OCI-LY1 (cell line): ENCODE data around the gene PHLPP1.

Experiments
- H2AFZ ChIP-seq: fragments of 200-600 bp; sonication (generic), shearing (Covaris generic); 2 replicates; pipeline ENCODE4 v1.6.0; 2014; ENCODE audit warnings: antibody characterized with exemption, mild to moderate bottlenecking, low read length
- H3F3A ChIP-seq: fragments of 200-600 bp; sonication (generic), shearing (Covaris generic); 2 replicates; pipeline ENCODE4 v1.6.0; 2014; ENCODE audit warnings: mild to moderate bottlenecking, antibody characterized with exemption, low read length, moderate library complexity; ENCODE audit not compliant: insufficient read depth
- H3K27ac ChIP-seq: fragments of 200-600 bp; sonication (generic); 2 replicates; pipeline ENCODE4 v1.5.1; 2014; ENCODE audit warnings: low read length, mixed run types, mild to moderate bottlenecking, low read depth; ENCODE audit not compliant: poor library complexity, severe bottlenecking
- H3K27me3 ChIP-seq: fragments of 200-600 bp; sonication (generic); 2 replicates; pipeline ENCODE4 v1.6.0; 2014; ENCODE audit warnings: antibody characterized with exemption, mild to moderate bottlenecking, low read length, moderate library complexity; ENCODE audit not compliant: insufficient read depth
- H3K36me3 ChIP-seq: fragments of 200-600 bp; sonication (generic); 2 replicates; pipeline ENCODE4 v1.6.1; 2014; ENCODE audit warnings: mild to moderate bottlenecking, antibody characterized with exemption, low read length, moderate library complexity, mixed read lengths; ENCODE audit not compliant: insufficient read depth
- H3K4me1 ChIP-seq: fragments of 200-600 bp; sonication (generic); 2 replicates; pipeline ENCODE4 v1.5.1; 2014; ENCODE audit warnings: mild to moderate bottlenecking, low read length, moderate library complexity; ENCODE audit not compliant: insufficient read depth, severe bottlenecking
- H3K4me2 ChIP-seq: fragments of 200-600 bp; sonication (generic), shearing (Covaris generic); 2 replicates; pipeline ENCODE4 v1.6.1; 2014; ENCODE audit warnings: low read length
- H3K4me3 ChIP-seq: fragments of 200-600 bp; sonication (generic); 2 replicates; pipeline ENCODE4 v1.5.1; 2014; ENCODE audit warnings: low read length, low read depth, mild to moderate bottlenecking, mixed read lengths; ENCODE audit not compliant: poor library complexity, severe bottlenecking
- H3K79me2 ChIP-seq: fragments of 200-600 bp; shearing (Covaris generic); 2 replicates; pipeline ENCODE4 v1.6.1; 2016; ENCODE audit warnings: mixed run types, low read length, mixed read lengths; ENCODE audit not compliant: insufficient read depth
- H3K9ac ChIP-seq: fragments of 200-600 bp; sonication (generic), shearing (Covaris generic); 2 replicates; pipeline ENCODE4 v1.6.1; 2014; ENCODE audit warnings: mild to moderate bottlenecking, low read length, mixed read lengths
- H3K9me2 ChIP-seq: fragments of 200-600 bp; sonication (generic), shearing (Covaris generic); 2 replicates; pipeline ENCODE4 v1.6.1; 2014; ENCODE audit warnings: low read depth, mild to moderate bottlenecking, low read length, mixed read lengths
- H3K9me3 ChIP-seq: fragments of 200-600 bp; shearing (Covaris generic); 2 replicates; pipeline ENCODE4 v1.6.1; 2014; ENCODE audit warnings: low read length, mixed read lengths
- H4K20me1 ChIP-seq: fragments of 200-600 bp; sonication (generic), shearing (Covaris generic); 2 replicates; pipeline ENCODE4 v1.6.0; 2016; ENCODE audit warnings: mild to moderate bottlenecking, low read length; ENCODE audit not compliant: insufficient read depth
- EZH2 ChIP-seq: fragments of 200-600 bp; sonication (generic), shearing (Covaris generic); IDR thresholded peaks from 2 replicates; pipeline ENCODE4 v1.8.0; 2017; ENCODE audit warnings: borderline replicate concordance, mixed run types, mild to moderate bottlenecking, antibody characterized with exemption, low read length, moderate library complexity, mixed read lengths
- TF ChIP-seq, protein P1 (sequence below): fragments of 200-600 bp; sonication (generic), shearing (Covaris generic); IDR thresholded peaks from 2 replicates; pipeline ENCODE4 v1.5.1; 2017; ENCODE audit warnings: mild to moderate bottlenecking, antibody characterized with exemption, low read length, moderate library complexity, mixed read lengths

PHLPP1 gene

DNA sequence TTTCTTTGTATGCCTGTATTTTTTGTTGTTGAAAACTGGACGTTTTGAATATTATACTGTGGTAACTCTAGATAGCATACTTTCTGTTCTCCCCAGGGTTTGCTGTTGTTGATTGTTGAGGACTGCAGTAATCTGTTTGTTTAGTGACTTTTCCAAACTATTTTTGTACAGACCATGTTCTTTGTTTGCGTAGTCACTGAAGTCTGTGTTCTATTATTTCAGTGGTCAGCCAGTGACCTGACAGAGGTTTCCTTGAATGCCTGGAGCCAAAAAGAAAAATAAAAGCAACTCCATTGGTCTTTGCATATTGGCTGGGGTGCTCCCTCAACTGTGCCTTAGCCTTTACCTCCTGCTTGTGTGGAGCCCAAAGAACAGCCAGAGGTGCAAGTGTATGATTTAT is 42.7 kb upstream of the PHLPP1 start:
- H3F3A ChIP-seq: no peaks in the 10 kb centered on the region
- no peaks in the 10 kb centered on the region for H3K9me3 ChIP-seq
- no peak overlapping the region for H2AFZ ChIP-seq
- no peaks in the 10 kb centered on the region for H3K79me2 ChIP-seq
- no peaks in the 10 kb centered on the region for H4K20me1 ChIP-seq
- H3K4me1 ChIP-seq: no peaks in the 10 kb centered on the region
- H3K9ac ChIP-seq: no peak overlapping the region
- TF ChIP-seq, protein P1, sequence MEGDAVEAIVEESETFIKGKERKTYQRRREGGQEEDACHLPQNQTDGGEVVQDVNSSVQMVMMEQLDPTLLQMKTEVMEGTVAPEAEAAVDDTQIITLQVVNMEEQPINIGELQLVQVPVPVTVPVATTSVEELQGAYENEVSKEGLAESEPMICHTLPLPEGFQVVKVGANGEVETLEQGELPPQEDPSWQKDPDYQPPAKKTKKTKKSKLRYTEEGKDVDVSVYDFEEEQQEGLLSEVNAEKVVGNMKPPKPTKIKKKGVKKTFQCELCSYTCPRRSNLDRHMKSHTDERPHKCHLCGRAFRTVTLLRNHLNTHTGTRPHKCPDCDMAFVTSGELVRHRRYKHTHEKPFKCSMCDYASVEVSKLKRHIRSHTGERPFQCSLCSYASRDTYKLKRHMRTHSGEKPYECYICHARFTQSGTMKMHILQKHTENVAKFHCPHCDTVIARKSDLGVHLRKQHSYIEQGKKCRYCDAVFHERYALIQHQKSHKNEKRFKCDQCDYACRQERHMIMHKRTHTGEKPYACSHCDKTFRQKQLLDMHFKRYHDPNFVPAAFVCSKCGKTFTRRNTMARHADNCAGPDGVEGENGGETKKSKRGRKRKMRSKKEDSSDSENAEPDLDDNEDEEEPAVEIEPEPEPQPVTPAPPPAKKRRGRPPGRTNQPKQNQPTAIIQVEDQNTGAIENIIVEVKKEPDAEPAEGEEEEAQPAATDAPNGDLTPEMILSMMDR: no peak
- TF ChIP-seq EZH2: no peak
- no peak overlapping the region for H3K27ac ChIP-seq
- no peaks in the 10 kb centered on the region for H3K27me3 ChIP-seq
- H3K4me3 ChIP-seq: no peak overlapping the region
- H3K9me2 ChIP-seq: no peaks in the 10 kb centered on the region
- H3K4me2 ChIP-seq: no peak overlapping the region
- H3K36me3 ChIP-seq: no peaks in the 10 kb centered on the region

DNA sequence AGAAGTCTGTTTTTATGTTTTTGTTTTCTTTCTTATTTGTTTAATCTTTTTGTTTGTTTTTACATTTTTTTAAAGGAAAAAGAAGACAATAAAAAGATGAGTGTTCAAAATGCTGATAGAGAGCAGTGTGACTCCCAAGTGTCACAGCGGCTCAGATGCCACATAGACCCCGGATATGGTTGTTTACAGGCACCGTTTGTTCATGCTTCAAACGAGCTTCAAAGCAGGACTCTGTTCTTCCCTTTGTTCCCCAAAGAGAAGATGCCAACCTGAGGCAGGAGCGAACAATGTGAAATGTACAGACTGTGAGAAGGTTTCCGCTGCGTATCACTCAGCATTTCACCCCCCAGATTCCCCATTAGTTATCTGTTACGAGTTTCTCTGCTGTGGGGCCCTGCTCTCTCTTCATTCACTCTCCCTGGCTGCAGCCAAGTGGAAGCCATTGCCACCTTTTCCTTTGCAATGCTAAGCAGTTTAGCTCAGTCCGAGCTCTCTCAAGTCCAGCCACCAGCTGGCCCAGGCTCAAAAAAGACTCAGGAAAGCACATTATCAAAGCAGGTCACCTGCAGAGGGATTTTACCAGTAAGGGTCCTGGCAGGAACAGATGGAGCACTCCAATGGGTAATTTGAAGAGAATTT is 36.4 kb upstream of the PHLPP1 start:
- H3K9ac ChIP-seq: no peak overlapping the region
- no peak overlapping the region for H2AFZ ChIP-seq
- no peak for TF ChIP-seq EZH2
- TF ChIP-seq, protein P1: no peak
- no peaks in the 10 kb centered on the region for H3K9me2 ChIP-seq
- no peaks in the 10 kb centered on the region for H3K79me2 ChIP-seq
- H3K36me3 ChIP-seq: no peaks in the 10 kb centered on the region
- H3F3A ChIP-seq: no peaks in the 10 kb centered on the region
- no peaks in the 10 kb centered on the region for H3K4me1 ChIP-seq
- H4K20me1 ChIP-seq: no peaks in the 10 kb centered on the region
- H3K4me2 ChIP-seq: no peak overlapping the region
- H3K27ac ChIP-seq: no peak overlapping the region
- H3K4me3 ChIP-seq: no peak overlapping the region
- H3K27me3 ChIP-seq: no peaks in the 10 kb centered on the region
- H3K9me3 ChIP-seq: no peaks in the 10 kb centered on the region

DNA sequence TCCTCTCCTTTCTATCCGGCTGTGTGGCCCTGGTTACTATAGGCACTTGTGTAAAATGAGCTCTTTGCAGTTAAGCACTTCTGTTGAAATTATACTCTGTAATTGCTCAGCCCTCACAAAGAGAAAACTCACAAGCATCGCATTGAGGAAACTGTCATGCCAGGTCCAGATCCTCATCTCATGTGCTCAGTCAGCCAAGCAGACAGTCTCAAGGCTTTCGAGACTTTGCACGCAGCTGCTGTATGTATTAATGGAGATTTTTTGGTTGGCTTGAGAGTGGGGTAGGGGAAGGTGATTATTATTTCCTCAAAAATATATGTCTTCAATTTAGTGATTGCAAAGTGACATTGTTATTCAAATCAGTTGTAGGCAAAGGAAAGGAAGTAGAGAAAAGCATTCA is 33.0 kb upstream of the PHLPP1 start:
- no peaks in the 10 kb centered on the region for H3F3A ChIP-seq
- no peaks in the 10 kb centered on the region for H3K9me2 ChIP-seq
- H3K9me3 ChIP-seq: no peaks in the 10 kb centered on the region
- no peaks in the 10 kb centered on the region for H3K4me1 ChIP-seq
- no peaks in the 10 kb centered on the region for H3K36me3 ChIP-seq
- H3K79me2 ChIP-seq: no peaks in the 10 kb centered on the region
- TF ChIP-seq EZH2: no peak
- TF ChIP-seq, protein P1: no peak
- no peak overlapping the region for H3K4me2 ChIP-seq
- no peak overlapping the region for H2AFZ ChIP-seq
- no peak overlapping the region for H3K4me3 ChIP-seq
- H3K27ac ChIP-seq: no peak overlapping the region
- H3K9ac ChIP-seq: no peak overlapping the region
- H3K27me3 ChIP-seq: no peaks in the 10 kb centered on the region
- no peaks in the 10 kb centered on the region for H4K20me1 ChIP-seq
